NT2/D1 (cell line): ENCODE data around the gene TNFRSF11A.

Experiments used
- SUZ12 ChIP-seq: IDR thresholded peaks from 2 replicates; pipeline ENCODE4 v1.6.1; 2011; ENCODE audit not compliant: insufficient read length, insufficient read depth; ENCODE audit errors: extremely low read depth
- YY1 ChIP-seq: IDR thresholded peaks from 2 replicates; pipeline ENCODE4 v1.6.1; 2011; ENCODE audit not compliant: insufficient read length, insufficient read depth
- ZNF274 ChIP-seq: IDR thresholded peaks from 2 replicates; pipeline ENCODE4 v1.6.1; 2011; ENCODE audit warnings: mild to moderate bottlenecking, low read depth, low read length

DNA sequence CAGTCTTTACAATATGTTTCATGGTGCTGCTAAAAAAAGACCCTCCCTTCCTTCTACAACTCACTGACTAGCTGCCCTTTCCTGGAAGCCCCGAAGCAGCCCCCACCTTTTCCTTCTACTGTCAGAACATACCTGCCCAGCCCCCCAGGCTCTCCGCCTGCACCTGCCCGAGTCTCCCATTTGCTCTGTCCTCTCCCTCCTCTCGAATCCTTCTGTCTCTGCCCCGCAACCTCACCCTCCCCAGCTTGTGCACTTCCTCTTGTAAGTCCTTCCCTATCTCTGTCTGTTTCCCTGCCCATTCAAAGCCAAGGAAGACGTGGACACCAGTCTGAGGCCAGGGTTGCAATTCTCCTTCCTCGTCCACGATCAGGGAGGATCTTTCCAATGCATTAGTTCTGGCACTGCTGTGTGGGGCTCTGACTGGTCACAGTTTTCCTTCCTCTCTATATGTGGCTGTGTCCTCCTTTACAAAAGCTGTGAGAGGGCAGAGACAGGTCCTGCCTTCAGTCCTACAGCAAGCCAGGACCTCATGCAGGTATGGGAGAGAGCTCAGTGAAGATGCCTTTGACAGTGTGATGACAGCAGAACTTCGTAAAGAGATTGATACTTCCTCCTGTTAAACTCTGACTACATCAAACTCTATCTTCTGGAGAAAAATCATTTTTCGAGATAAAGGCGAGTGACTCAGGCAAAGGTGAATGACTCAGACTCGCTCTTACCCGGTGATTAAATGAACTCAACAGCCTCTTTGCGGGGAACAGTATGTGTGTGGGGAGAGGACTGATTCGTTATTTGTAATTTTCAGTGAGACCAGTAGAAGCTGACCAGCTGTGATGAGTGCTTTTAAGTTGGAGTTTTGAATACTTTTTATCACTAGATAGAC is 14.2 kb downstream of the TNFRSF11A start:
- TF ChIP-seq SUZ12: no peak
- no peak for TF ChIP-seq ZNF274
- no peak for TF ChIP-seq YY1
